ENCODE measurements around the gene ITGAD.

The ITGAD gene

GRCh38 chr16:31401436-31401835, 8.3 kb downstream of the ITGAD start:
- Histone ChIP-seq H3K27me3 (ENCODE audit: low read length) (no peaks in the 10 kb centered on the region), H3K36me3 (ENCODE audit: low read length) (no peaks in the 10 kb centered on the region), H3F3A (ENCODE audit: insufficient read depth) (no peaks in the 10 kb centered on the region), H3K9me3 (ENCODE audit: insufficient read depth, low read length) (no peaks in the 10 kb centered on the region), H3K4me2 (ENCODE audit: low read depth, low read length, poor library complexity, severe bottlenecking) (no peak overlapping the region), H3K9me2 (replicated peaks; ENCODE audit: insufficient read depth, low read length) (no peaks in the 10 kb centered on the region), H3K27ac (ENCODE audit: low read depth, low read length) (no peak overlapping the region), H3K4me3 (ENCODE audit: insufficient read depth, low read length, poor library complexity, severe bottlenecking) (no peak overlapping the region), H2AFZ (ENCODE audit: low read depth, low read length, severe bottlenecking) (no peak overlapping the region), H3K79me2 (ENCODE audit: insufficient read depth, low read length) (no peaks in the 10 kb centered on the region), H3K9ac (ENCODE audit: low read length) (no peak overlapping the region), H4K20me1 (ENCODE audit: low read depth, low read length) (no peaks in the 10 kb centered on the region)
- TF ChIP-seq EZH2phosphoT487 (conservative IDR thresholded peaks at IDR 0.05; ENCODE audit: low read length): no peak
- no peak for TF ChIP-seq CTCF (IDR thresholded peaks at IDR 0.05; ENCODE audit: insufficient read depth, low read length, poor library complexity, severe bottlenecking)

- H3K4me2 ChIP-seq (ENCODE audit: low read depth, low read length, poor library complexity, severe bottlenecking): no peak overlapping the region
- no peak overlapping the region for H3K4me3 ChIP-seq (ENCODE audit: insufficient read depth, low read length, poor library complexity, severe bottlenecking)
- H3K27ac ChIP-seq (ENCODE audit: low read depth, low read length): no peak overlapping the region
These were observed 9.6 kb downstream of the ITGAD start for GRCh38 chr16:31402687-31403086.

GRCh38 chr16:31403590-31404352, 10.6 kb downstream of the ITGAD start:
- no peaks in the 10 kb centered on the region for H3K9me3 ChIP-seq (ENCODE audit: insufficient read depth, low read length)
- H3F3A ChIP-seq (ENCODE audit: insufficient read depth): no peaks in the 10 kb centered on the region
- H3K9ac ChIP-seq (ENCODE audit: low read length): no peak overlapping the region
- H4K20me1 ChIP-seq (ENCODE audit: low read depth, low read length): no peaks in the 10 kb centered on the region
- no peak overlapping the region for H3K4me3 ChIP-seq (ENCODE audit: insufficient read depth, low read length, poor library complexity, severe bottlenecking)
- no peaks in the 10 kb centered on the region for H3K79me2 ChIP-seq (ENCODE audit: insufficient read depth, low read length)
- H3K27ac ChIP-seq (ENCODE audit: low read depth, low read length): no peak overlapping the region
- no peaks in the 10 kb centered on the region for H3K36me3 ChIP-seq (ENCODE audit: low read length)
- no peaks in the 10 kb centered on the region for H3K27me3 ChIP-seq (ENCODE audit: low read length)
- no peaks in the 10 kb centered on the region for H3K9me2 ChIP-seq (replicated peaks; ENCODE audit: insufficient read depth, low read length)
- no peak overlapping the region for H3K4me2 ChIP-seq (ENCODE audit: low read depth, low read length, poor library complexity, severe bottlenecking)
- TF ChIP-seq EZH2phosphoT487 (conservative IDR thresholded peaks at IDR 0.05; ENCODE audit: low read length) (no peak), CTCF (IDR thresholded peaks at IDR 0.05; ENCODE audit: insufficient read depth, low read length, poor library complexity, severe bottlenecking) (no peak)
- no peak overlapping the region for H2AFZ ChIP-seq (ENCODE audit: low read depth, low read length, severe bottlenecking)

More at GRCh38 chr16:31402687-31403086, 9.6 kb downstream of the ITGAD start:
- no peak overlapping the region for H3K9ac ChIP-seq (ENCODE audit: low read length)
- no peaks in the 10 kb centered on the region for H3K27me3 ChIP-seq (ENCODE audit: low read length)
- H3K9me2 ChIP-seq (replicated peaks; ENCODE audit: insufficient read depth, low read length): no peaks in the 10 kb centered on the region
- H3F3A ChIP-seq (ENCODE audit: insufficient read depth): no peaks in the 10 kb centered on the region
- no peaks in the 10 kb centered on the region for H3K9me3 ChIP-seq (ENCODE audit: insufficient read depth, low read length)
- no peaks in the 10 kb centered on the region for H4K20me1 ChIP-seq (ENCODE audit: low read depth, low read length)
- no peaks in the 10 kb centered on the region for H3K36me3 ChIP-seq (ENCODE audit: low read length)
- TF ChIP-seq CTCF (IDR thresholded peaks at IDR 0.05; ENCODE audit: insufficient read depth, low read length, poor library complexity, severe bottlenecking) (no peak), EZH2phosphoT487 (conservative IDR thresholded peaks at IDR 0.05; ENCODE audit: low read length) (no peak)
- H2AFZ ChIP-seq (ENCODE audit: low read depth, low read length, severe bottlenecking): no peak overlapping the region
- no peaks in the 10 kb centered on the region for H3K79me2 ChIP-seq (ENCODE audit: insufficient read depth, low read length)
